ENCODE results near the gene MACROH2A2. TPM values are rescaled to one million over a fixed set of nuclear protein-coding genes. Genes with fewer than 3 reads are reported as not detected.
"Not testable (repeated sequence)": the region's sequence is repeated elsewhere in the genome, so short reads cannot be mapped to it uniquely, and the experiment has no call there.

The MACROH2A2 gene
- total RNA-seq = 1 to 10 TPM; 4.1 to 4.8 TPM

GRCh38 chr10:70052462-70053217 is at the start of gene MACROH2A2:
Gene MACROH2A2 (plus strand): TSS chr10:70052846. CDS start chr10:70075659, 22,813 bp downstream.
- Mint-ChIP-seq H3K4me3 (peak within 1 kb of the TSS; percentile 78), H3K4me1 (ENCODE audit: low read depth) (peaks cover 7% of the 10 kb centered on the region), H3K36me3 (no peaks in the 10 kb centered on the region), H3K9me3 (no peaks in the 10 kb centered on the region), H3K27ac (no peak within 1 kb of the TSS), H3K27me3 (peaks cover 31% of the 10 kb centered on the region)
- ChIA-PET POLR2A (no interaction called here), CTCF (interaction anchor here (0.6 kb wide), 1 partner anchor 12 kb away, joined by 3 read pairs; no protein-coding TSS in a partner anchor)
- DNase-seq = peak; percentile 47
- intact Hi-C loops (cut with micrococcal nuclease) = loop anchor here (1.0 kb wide), 1 partner anchor 11 kb away; no protein-coding TSS in a partner anchor

- peaks cover 4% of the 10 kb centered on the region for H3K9me3 Mint-ChIP-seq
- no peaks in the 10 kb centered on the region for H3K36me3 Mint-ChIP-seq
- no peak overlapping the region for H3K4me3 Mint-ChIP-seq
- H3K27ac Mint-ChIP-seq = no peak overlapping the region
- H3K4me1 Mint-ChIP-seq (ENCODE audit: low read depth) = no peaks in the 10 kb centered on the region
- no peak for DNase-seq
- ChIA-PET POLR2A (no interaction called here), CTCF (interaction anchor here (1.0 kb wide), 1 partner anchor 47 kb away, joined by 3 read pairs; no protein-coding TSS in a partner anchor)
- H3K27me3 Mint-ChIP-seq = peaks cover 30% of the 10 kb centered on the region
- intact Hi-C loops (cut with micrococcal nuclease) = no loop called here
Measured at GRCh38 chr10:70007116-70007820, 45.4 kb upstream of the MACROH2A2 start.

DNA sequence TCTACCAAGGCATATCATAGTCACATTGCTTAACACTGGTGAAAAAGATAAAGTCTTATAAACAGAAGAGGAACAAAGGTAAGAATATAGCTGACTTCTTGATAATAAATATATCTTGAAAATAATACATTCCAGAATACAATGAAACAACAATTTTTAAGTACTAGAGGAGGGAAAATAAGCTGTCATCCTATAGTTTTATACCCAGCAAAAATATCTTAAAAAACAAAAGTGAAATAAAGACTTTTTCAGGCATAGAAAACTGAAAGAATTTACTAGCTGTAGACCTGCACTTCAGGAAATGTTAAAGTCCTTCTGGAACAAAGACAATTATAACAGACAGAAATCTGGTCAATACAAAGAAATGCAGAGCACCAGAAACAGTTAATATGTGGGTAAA is 21.4 kb upstream of the MACROH2A2 start:
- no peaks in the 10 kb centered on the region for H3K36me3 Mint-ChIP-seq
- no peak overlapping the region for H3K4me3 Mint-ChIP-seq
- ChIA-PET CTCF (interaction anchor here (1.1 kb wide), 1 partner anchor 72 kb away, joined by 3 read pairs; no protein-coding TSS in a partner anchor), POLR2A (no interaction called here)
- peaks cover 14% of the 10 kb centered on the region for H3K27me3 Mint-ChIP-seq
- H3K4me1 Mint-ChIP-seq (ENCODE audit: low read depth) = no peaks in the 10 kb centered on the region
- H3K9me3 Mint-ChIP-seq = peaks cover 20% of the 10 kb centered on the region
- intact Hi-C loops (cut with micrococcal nuclease) = no loop called here
- H3K27ac Mint-ChIP-seq = no peak overlapping the region
- DNase-seq = no peak

DNA sequence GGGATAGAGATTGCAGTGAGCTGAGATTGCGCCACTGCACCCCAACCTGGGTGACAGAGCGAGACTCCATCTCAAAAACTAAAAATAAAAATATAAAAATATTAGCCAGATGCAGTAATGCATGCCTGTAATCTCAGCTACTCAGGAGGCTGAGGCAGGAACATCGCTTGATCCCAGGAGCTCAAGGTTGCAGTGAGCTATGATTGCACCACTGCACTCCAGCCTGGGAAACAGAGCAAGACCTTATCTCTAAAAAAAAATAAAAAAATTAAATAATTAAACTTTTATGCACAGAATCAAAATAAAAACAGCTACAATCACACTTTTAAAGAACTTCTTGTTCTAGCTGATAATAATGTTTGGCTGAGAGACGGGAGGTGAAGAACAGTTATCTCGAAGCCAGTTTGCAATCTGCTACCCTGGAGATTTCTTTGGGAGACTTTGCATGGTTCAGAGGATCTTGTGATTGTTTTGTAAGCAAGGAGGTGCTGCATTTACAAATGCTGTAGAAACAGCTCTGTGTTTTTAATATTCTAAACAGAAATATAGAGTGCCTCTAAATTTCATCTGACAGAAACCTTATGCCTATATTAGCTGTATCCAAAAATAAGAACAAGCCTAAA is 19.9 kb upstream of the MACROH2A2 start:
- H3K9me3 Mint-ChIP-seq = peaks cover 20% of the 10 kb centered on the region
- intact Hi-C loops (cut with micrococcal nuclease) = no loop called here
- peaks cover 14% of the 10 kb centered on the region for H3K27me3 Mint-ChIP-seq
- POLR2A ChIA-PET = no interaction called here
- no peaks in the 10 kb centered on the region for H3K4me1 Mint-ChIP-seq (ENCODE audit: low read depth)
- DNase-seq = no peak
- CTCF ChIA-PET = interaction anchor here (0.6 kb wide), 1 partner anchor 1313 kb away, joined by 3 read pairs; no protein-coding TSS in a partner anchor
- no peaks in the 10 kb centered on the region for H3K36me3 Mint-ChIP-seq
- H3K27ac Mint-ChIP-seq = no peak overlapping the region
- H3K4me3 Mint-ChIP-seq = no peak overlapping the region

- Mint-ChIP-seq H3K27me3 (peaks cover 18% of the 10 kb centered on the region), H3K27ac (no peak overlapping the region), H3K4me1 (ENCODE audit: low read depth) (no peaks in the 10 kb centered on the region), H3K9me3 (peaks cover 28% of the 10 kb centered on the region), H3K36me3 (no peaks in the 10 kb centered on the region), H3K4me3 (no peak overlapping the region)
- no peak for DNase-seq
- ChIA-PET CTCF (no interaction called here), POLR2A (no interaction called here)
- intact Hi-C loops (cut with micrococcal nuclease) = no loop called here
Measured at GRCh38 chr10:70034232-70034631, 18.4 kb upstream of the MACROH2A2 start.

DNA sequence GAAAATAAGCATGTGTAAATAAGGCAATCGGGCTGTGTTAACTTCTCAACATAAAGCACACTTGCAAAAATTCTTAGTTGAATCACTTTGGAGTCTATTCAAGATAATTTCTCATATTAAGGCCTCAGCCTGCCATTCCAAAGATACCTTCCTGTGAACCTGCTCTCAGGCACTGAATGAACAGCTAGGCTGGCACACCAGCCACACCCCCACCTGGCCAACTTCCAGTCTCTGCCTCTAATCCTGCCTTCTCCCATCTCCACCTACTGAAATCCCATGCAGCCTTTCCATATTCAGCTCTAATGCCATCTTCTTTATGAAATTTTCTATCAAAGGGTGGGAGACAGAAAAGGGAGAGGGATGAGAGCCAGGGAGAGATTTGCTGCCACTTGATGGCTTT is 17.1 kb upstream of the MACROH2A2 start:
- Mint-ChIP-seq H3K4me3 (no peak overlapping the region), H3K4me1 (ENCODE audit: low read depth) (no peaks in the 10 kb centered on the region), H3K27me3 (peaks cover 19% of the 10 kb centered on the region), H3K9me3 (peaks cover 21% of the 10 kb centered on the region), H3K36me3 (no peaks in the 10 kb centered on the region), H3K27ac (no peak overlapping the region)
- CTCF ChIA-PET = no interaction called here
- POLR2A ChIA-PET = no interaction called here
- intact Hi-C loops (cut with micrococcal nuclease) = no loop called here
- DNase-seq = no peak

GRCh38 chr10:70038923-70039322 is 13.7 kb upstream of the MACROH2A2 start:
- no peak for DNase-seq
- H3K4me1 Mint-ChIP-seq (ENCODE audit: low read depth) = no peaks in the 10 kb centered on the region
- H3K36me3 Mint-ChIP-seq = no peaks in the 10 kb centered on the region
- no peak overlapping the region for H3K4me3 Mint-ChIP-seq
- no peak overlapping the region for H3K27ac Mint-ChIP-seq
- POLR2A ChIA-PET = no interaction called here
- H3K9me3 Mint-ChIP-seq = peaks cover 31% of the 10 kb centered on the region
- CTCF ChIA-PET = no interaction called here
- peaks cover 18% of the 10 kb centered on the region for H3K27me3 Mint-ChIP-seq
- intact Hi-C loops (cut with micrococcal nuclease) = no loop called here

DNA sequence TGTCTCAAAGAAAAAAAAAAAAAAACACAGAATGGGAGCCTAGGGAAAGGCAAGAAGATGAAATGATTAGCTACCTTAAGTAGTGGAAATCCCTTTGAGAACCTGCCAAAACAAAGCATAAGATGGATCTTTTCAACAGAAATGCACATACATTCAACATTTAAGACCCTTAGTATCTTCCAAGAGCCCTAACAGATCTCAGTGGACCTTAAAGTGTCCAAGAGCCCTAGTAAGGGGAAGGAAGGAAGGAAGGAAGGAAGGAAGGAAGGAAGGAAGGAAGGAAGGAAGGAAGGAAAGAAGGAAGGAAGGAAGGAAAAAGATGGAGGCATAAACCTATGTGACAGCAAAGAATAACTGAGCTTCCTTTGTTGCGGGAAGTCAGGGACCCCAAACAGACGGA is 11.6 kb upstream of the MACROH2A2 start:
- Mint-ChIP-seq H3K27ac (no peak overlapping the region), H3K36me3 (no peaks in the 10 kb centered on the region), H3K4me3 (no peak overlapping the region), H3K4me1 (ENCODE audit: low read depth) (no peaks in the 10 kb centered on the region), H3K27me3 (peaks cover 17% of the 10 kb centered on the region), H3K9me3 (peaks cover 31% of the 10 kb centered on the region)
- no peak for DNase-seq
- intact Hi-C loops (cut with micrococcal nuclease) = no loop called here
- POLR2A ChIA-PET = no interaction called here
- CTCF ChIA-PET = interaction anchor here (0.6 to 1.0 kb wide), 2 partner anchors 11 to 82 kb away, joined by 3 read pairs; no protein-coding TSS in a partner anchor

DNA sequence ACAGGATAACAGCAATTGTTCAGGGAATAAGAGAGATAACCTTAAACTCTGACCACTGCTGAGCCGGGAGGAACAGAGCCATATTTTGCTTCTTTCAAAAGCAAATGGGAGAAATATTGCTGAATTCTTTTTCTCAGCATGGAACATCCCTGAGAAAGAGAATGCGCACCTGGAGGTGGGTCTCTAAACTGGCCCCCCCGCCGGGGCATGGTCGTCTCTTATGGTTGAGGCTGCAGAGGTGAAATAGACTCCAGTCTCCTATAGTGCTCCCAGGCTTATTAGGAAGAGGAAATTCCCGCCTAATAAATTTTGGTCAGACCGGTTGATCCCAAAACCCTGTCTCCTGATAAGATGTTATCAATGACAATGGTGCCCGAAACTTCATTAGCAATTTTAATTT is 10.9 kb upstream of the MACROH2A2 start:
- intact Hi-C loops (cut with micrococcal nuclease); H3K27ac Mint-ChIP-seq; H3K4me3 Mint-ChIP-seq; POLR2A ChIA-PET; DNase-seq; H3K4me1 Mint-ChIP-seq (ENCODE audit: low read depth); H3K36me3 Mint-ChIP-seq: not testable (repeated sequence)
- CTCF ChIA-PET = interaction anchor here (1.0 kb wide), 1 partner anchor 83 kb away, joined by 3 read pairs; no protein-coding TSS in a partner anchor
- Mint-ChIP-seq H3K9me3 (peaks cover 31% of the 10 kb centered on the region), H3K27me3 (peaks cover 16% of the 10 kb centered on the region)

DNA sequence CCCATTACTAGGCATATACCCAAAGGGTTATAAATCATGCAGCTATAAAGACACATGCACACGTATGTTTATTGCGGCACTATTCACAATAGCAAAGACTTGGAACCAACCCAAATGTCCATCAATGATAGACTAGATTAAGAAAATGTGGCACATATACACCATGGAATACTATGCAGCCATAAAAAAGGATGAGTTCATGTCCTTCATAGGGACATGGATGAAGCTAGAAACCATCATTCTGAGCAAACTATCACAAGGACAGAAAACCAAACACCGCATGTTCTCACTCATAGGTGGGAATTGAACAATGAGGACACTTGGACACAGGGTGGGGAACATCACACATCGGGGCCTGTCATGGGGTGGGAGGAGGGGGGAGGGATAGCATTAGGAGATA is 5.6 kb upstream of the MACROH2A2 start:
- POLR2A ChIA-PET; CTCF ChIA-PET; H3K27ac Mint-ChIP-seq; intact Hi-C loops (cut with micrococcal nuclease); H3K36me3 Mint-ChIP-seq; H3K4me3 Mint-ChIP-seq; H3K4me1 Mint-ChIP-seq (ENCODE audit: low read depth); DNase-seq: not testable (repeated sequence)
- Mint-ChIP-seq H3K27me3 (peaks cover 15% of the 10 kb centered on the region), H3K9me3 (peaks cover 11% of the 10 kb centered on the region)

- no peak overlapping the region for H3K4me3 Mint-ChIP-seq
- no peak for DNase-seq
- H3K27me3 Mint-ChIP-seq = peaks cover 20% of the 10 kb centered on the region
- peaks cover 7% of the 10 kb centered on the region for H3K4me1 Mint-ChIP-seq (ENCODE audit: low read depth)
- peaks cover 1% of the 10 kb centered on the region for H3K9me3 Mint-ChIP-seq
- H3K36me3 Mint-ChIP-seq = no peaks in the 10 kb centered on the region
- intact Hi-C loops (cut with micrococcal nuclease) = no loop called here
- CTCF ChIA-PET = no interaction called here
- H3K27ac Mint-ChIP-seq = no peak overlapping the region
- POLR2A ChIA-PET = no interaction called here
Measured at GRCh38 chr10:70048030-70048723, 4.5 kb upstream of the MACROH2A2 start.

- CTCF ChIA-PET = interaction anchor here (0.6 kb wide), 1 partner anchor 11 kb away, joined by 3 read pairs; no protein-coding TSS in a partner anchor
- Mint-ChIP-seq H3K27ac (no peak overlapping the region), H3K9me3 (no peaks in the 10 kb centered on the region), H3K4me1 (ENCODE audit: low read depth) (peaks cover 7% of the 10 kb centered on the region), H3K27me3 (peaks cover 31% of the 10 kb centered on the region), H3K36me3 (no peaks in the 10 kb centered on the region), H3K4me3 (peak overlapping the region; percentile 78)
- no peak for DNase-seq
- intact Hi-C loops (cut with micrococcal nuclease) = no loop called here
- POLR2A ChIA-PET = no interaction called here
Measured at GRCh38 chr10:70051848-70052247, 798 bp upstream of the MACROH2A2 start.
